GM23338 (cell line): Measurements from ENCODE around the gene SRP54.

Experiments used
- CREB1 ChIP-seq: fragments of 250-450 bp; sonication (Bioruptor Pico); IDR thresholded peaks from 2 replicates; pipeline ENCODE4 v1.5.0; 2020; ENCODE audit warnings: low read depth, mild to moderate bottlenecking, moderate library complexity
- EZH2 ChIP-seq: fragments of 200-600 bp; sonication (generic); IDR thresholded peaks from one replicate; pipeline ENCODE4 v1.8.0; 2017; ENCODE audit warnings: antibody characterized with exemption, mild to moderate bottlenecking, low read depth; ENCODE audit not compliant: unreplicated experiment
- EZH2phosphoT487 ChIP-seq: fragments of 200-600 bp; sonication (generic); IDR thresholded peaks from one replicate; pipeline ENCODE4 v1.8.1; 2018; ENCODE audit warnings: antibody characterized with exemption; ENCODE audit not compliant: unreplicated experiment
- JUNB ChIP-seq: IDR thresholded peaks from one replicate; pipeline ENCODE4 v1.6.1; 2016; ENCODE audit warnings: antibody characterized with exemption; ENCODE audit not compliant: unreplicated experiment
- POLR2AphosphoS5 ChIP-seq: IDR thresholded peaks from 2 replicates; pipeline ENCODE4 v1.6.1; 2016; ENCODE audit warnings: antibody characterized with exemption, low read depth
- REST ChIP-seq: IDR thresholded peaks from one replicate; pipeline ENCODE4 v1.6.1; 2018; ENCODE audit warnings: antibody characterized with exemption; ENCODE audit not compliant: unreplicated experiment
- STAT1 ChIP-seq: IDR thresholded peaks from one replicate; pipeline ENCODE4 v1.6.1; 2016; ENCODE audit warnings: antibody characterized with exemption; ENCODE audit not compliant: unreplicated experiment
- ZNF331 ChIP-seq: fragments of 250-450 bp; sonication (Bioruptor Pico); IDR thresholded peaks from 2 replicates; pipeline ENCODE4 v1.5.0; 2020; ENCODE audit warnings: low read depth, mild to moderate bottlenecking, moderate library complexity
- TF ChIP-seq, protein P1 (sequence below), 2 experiments: fragments of 200-600 bp in 1 of 2; sonication (generic) in 1 of 2; conservative IDR thresholded peaks; 2 replicates each; pipeline versions ENCODE4 v1.5.1 to v1.6.1; 2016 to 2017; ENCODE audit warnings: antibody characterized with exemption in 2 of 2, low read depth in 2 of 2, mild to moderate bottlenecking in 2 of 2, moderate library complexity in 1 of 2
- TF ChIP-seq, protein P2 (sequence below): IDR thresholded peaks from 2 replicates; pipeline ENCODE4 v1.6.1; 2016; ENCODE audit warnings: antibody characterized with exemption

- TF ChIP-seq EZH2 (no peak), EZH2phosphoT487 (no peak), POLR2AphosphoS5 (no peak), REST (no peak), STAT1 (no peak), JUNB (no peak), ZNF331 (CRISPR knock-in tag) (no peak), CREB1 (CRISPR knock-in tag) (no peak)
- TF ChIP-seq, protein P1, sequence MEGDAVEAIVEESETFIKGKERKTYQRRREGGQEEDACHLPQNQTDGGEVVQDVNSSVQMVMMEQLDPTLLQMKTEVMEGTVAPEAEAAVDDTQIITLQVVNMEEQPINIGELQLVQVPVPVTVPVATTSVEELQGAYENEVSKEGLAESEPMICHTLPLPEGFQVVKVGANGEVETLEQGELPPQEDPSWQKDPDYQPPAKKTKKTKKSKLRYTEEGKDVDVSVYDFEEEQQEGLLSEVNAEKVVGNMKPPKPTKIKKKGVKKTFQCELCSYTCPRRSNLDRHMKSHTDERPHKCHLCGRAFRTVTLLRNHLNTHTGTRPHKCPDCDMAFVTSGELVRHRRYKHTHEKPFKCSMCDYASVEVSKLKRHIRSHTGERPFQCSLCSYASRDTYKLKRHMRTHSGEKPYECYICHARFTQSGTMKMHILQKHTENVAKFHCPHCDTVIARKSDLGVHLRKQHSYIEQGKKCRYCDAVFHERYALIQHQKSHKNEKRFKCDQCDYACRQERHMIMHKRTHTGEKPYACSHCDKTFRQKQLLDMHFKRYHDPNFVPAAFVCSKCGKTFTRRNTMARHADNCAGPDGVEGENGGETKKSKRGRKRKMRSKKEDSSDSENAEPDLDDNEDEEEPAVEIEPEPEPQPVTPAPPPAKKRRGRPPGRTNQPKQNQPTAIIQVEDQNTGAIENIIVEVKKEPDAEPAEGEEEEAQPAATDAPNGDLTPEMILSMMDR (conservative IDR thresholded peaks at IDR 0.05; ENCODE audit: low read depth in 2 of 2), result no peak
- TF ChIP-seq, protein P2, sequence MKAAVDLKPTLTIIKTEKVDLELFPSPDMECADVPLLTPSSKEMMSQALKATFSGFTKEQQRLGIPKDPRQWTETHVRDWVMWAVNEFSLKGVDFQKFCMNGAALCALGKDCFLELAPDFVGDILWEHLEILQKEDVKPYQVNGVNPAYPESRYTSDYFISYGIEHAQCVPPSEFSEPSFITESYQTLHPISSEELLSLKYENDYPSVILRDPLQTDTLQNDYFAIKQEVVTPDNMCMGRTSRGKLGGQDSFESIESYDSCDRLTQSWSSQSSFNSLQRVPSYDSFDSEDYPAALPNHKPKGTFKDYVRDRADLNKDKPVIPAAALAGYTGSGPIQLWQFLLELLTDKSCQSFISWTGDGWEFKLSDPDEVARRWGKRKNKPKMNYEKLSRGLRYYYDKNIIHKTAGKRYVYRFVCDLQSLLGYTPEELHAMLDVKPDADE, result no peak
Measured at GRCh38 chr14:34943506-34943905, 39.3 kb upstream of the SRP54 start.
